Ishikawa (cell line): ENCODE data around the gene NCOA5.

Experiments used
- CREB1 ChIP-seq: IDR thresholded peaks from 2 replicates; pipeline ENCODE4 v1.6.1; 2012; ENCODE audit warnings: low read depth
- EP300 ChIP-seq: IDR thresholded peaks from 2 replicates; pipeline ENCODE4 v1.6.1; 2012; ENCODE audit warnings: borderline replicate concordance
- TAF1 ChIP-seq: IDR thresholded peaks from 2 replicates; pipeline ENCODE4 v1.6.1; 2012; ENCODE audit warnings: low read depth, mild to moderate bottlenecking

DNA sequence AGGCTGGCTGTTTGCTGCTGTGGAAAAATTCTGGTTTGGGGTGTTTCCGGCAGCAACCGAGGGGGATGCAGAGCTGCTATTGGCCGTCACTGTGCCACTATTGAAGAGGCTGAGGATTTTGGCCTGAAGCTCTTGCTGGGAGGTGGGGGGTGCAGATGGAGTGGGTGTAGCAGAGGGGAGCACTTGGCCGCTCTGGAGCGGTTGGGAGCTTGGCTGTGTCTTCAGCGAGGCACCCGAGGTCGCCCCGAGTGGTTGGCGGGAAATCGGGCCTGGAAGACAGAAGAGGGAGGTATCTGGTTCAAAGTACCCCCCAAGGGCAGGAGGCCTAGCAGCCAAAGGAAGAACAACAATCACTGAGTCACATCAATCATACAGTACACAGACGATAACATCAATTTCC is 27.1 kb downstream of the NCOA5 start:
- TF ChIP-seq TAF1 (no peak), CREB1 (no peak), EP300 (no peak)
